Pulmonary artery endothelial cell (primary cell): Measurements from ENCODE around the gene NCKIPSD. TPM values are rescaled to one million over a fixed set of nuclear protein-coding genes. Genes with fewer than 3 reads are reported as not detected.

Experiments used
- DNase-seq: peaks from one replicate; pipeline ENCODE4 v3.0.0-alpha.2; 2011; ENCODE audit warnings: low read depth, low spot score
- total RNA-seq: library from RNA; depleted of rRNA; stranded (reverse); fragments of >200 nt; gene quantifications from 2 replicates; pipeline ENCODE4 v1.2.3, GENCODE V29; 2014

The NCKIPSD gene
- total RNA-seq, 1 donor from 2014 or later = 6.9 TPM

DNA sequence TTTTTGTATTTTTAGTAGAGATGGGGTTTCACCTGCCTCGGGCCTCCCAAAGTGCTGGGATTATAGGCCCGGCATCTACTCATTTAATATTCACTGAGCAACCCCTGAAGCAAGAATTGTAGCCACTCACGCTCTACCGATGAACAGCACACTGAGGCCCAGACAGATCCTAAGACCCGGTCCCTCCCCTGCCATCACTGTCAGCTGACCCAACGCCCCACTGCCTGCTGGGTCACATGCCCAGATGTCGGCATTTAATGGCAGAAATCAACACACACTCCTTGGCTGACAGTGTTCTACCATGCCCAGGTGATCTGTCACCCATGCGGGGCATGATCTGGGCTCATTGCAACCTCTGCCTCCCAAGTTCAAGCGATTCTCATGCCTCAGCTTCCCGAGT lies 60.9 kb downstream of the NCKIPSD start:
- no peak for DNase-seq

- DNase-seq = no peak
Observed at GRCh38 chr3:48623851-48624547, 61.7 kb downstream of the NCKIPSD start.

Other genes starting within 250 kb of the NCKIPSD start
- gene CCDC51, start 245.8 kb downstream of the NCKIPSD start, total RNA-seq = 17.3 and 20.7 TPM in 2 replicates
- 233 and 270 TPM in 2 replicates for gene TMA7, start 245.7 kb downstream of the NCKIPSD start, total RNA-seq
- gene ATRIP, start 239.2 kb downstream of the NCKIPSD start, total RNA-seq = 9.2 and 11.3 TPM in 2 replicates
- 132 and 156 TPM in 2 replicates for gene SHISA5, start 181.7 kb downstream of the NCKIPSD start, total RNA-seq
- 3.1 TPM in 2 replicates for gene PFKFB4, start 129.1 kb downstream of the NCKIPSD start, total RNA-seq
- gene UCN2, start 122.1 kb downstream of the NCKIPSD start, total RNA-seq = 0.07 TPM in 1 of 2 replicates, not detected in the other
- gene COL7A1, start 90.6 kb downstream of the NCKIPSD start, total RNA-seq = 0.13 and 0.25 TPM in 2 replicates
- 339 and 359 TPM in 2 replicates for gene UQCRC1, start 76.3 kb downstream of the NCKIPSD start, total RNA-seq
- gene TMEM89, start 64.1 kb downstream of the NCKIPSD start, total RNA-seq = not detected in 2 replicates
- gene SLC26A6, start 50.5 kb downstream of the NCKIPSD start, total RNA-seq = 10.6 and 17.3 TPM in 2 replicates
- 0.18 and 0.20 TPM in 2 replicates for gene CELSR3, start 23.0 kb downstream of the NCKIPSD start, total RNA-seq
- 42.3 and 55.7 TPM in 2 replicates for gene IP6K2, start 31.3 kb upstream of the NCKIPSD start, total RNA-seq
- 46.6 and 52.0 TPM in 2 replicates for gene PRKAR2A, start 162.0 kb upstream of the NCKIPSD start, total RNA-seq
- gene SLC25A20, start 213.0 kb upstream of the NCKIPSD start, total RNA-seq = 25.4 and 26.6 TPM in 2 replicates
- gene ARIH2, start 232.9 kb upstream of the NCKIPSD start, total RNA-seq = 61.3 and 85.8 TPM in 2 replicates